SK-N-SH (cell line): Measurements from ENCODE around the gene DNAJC21. TPM values are rescaled to one million over a fixed set of nuclear protein-coding genes. Genes with fewer than 3 reads are reported as not detected.

Experiments used
- CHD2 ChIP-seq: fragments of 150-350 bp; IDR thresholded peaks from 2 replicates; pipeline ENCODE4 v1.6.1; 2018; ENCODE audit warnings: low read length; ENCODE audit not compliant: partially characterized antibody
- CTCF ChIP-seq: fragments of 200-600 bp; sonication (generic); IDR thresholded peaks from 2 replicates; pipeline ENCODE4 v1.6.1; 2017; ENCODE audit warnings: antibody characterized with exemption, mild to moderate bottlenecking, moderate library complexity
- ELF1 ChIP-seq: IDR thresholded peaks from 2 replicates; pipeline ENCODE4 v1.4.0; 2012
- GABPA ChIP-seq: IDR thresholded peaks from 2 replicates; pipeline ENCODE4 v1.4.0; 2012; ENCODE audit warnings: low read depth, mild to moderate bottlenecking
- GATA2 ChIP-seq: sonication (generic); formaldehyde crosslinking; IDR thresholded peaks from 2 replicates; pipeline ENCODE4 v1.5.0; 2020; ENCODE audit warnings: mild to moderate bottlenecking, missing genetic modification reagents
- IRF3 ChIP-seq: fragments of 150-350 bp; IDR thresholded peaks from 2 replicates; pipeline ENCODE4 v1.6.1; 2016; ENCODE audit warnings: mild to moderate bottlenecking, low read depth, low read length
- MAX ChIP-seq: IDR thresholded peaks from 2 replicates; pipeline ENCODE4 v1.4.0; 2012; ENCODE audit warnings: low read depth
- MEF2A ChIP-seq: IDR thresholded peaks from 2 replicates; pipeline ENCODE4 v1.4.0; 2012; ENCODE audit warnings: low read depth, borderline replicate concordance
- POLR2AphosphoS5 ChIP-seq: IDR thresholded peaks from 2 replicates; pipeline ENCODE4 v1.6.1; 2012; ENCODE audit warnings: low read depth, low read length
- RCOR1 ChIP-seq: fragments of 150-350 bp; IDR thresholded peaks from 2 replicates; pipeline ENCODE4 v1.6.1; 2017; ENCODE audit warnings: antibody characterized with exemption, low read length
- RFX5 ChIP-seq: IDR thresholded peaks from 2 replicates; pipeline ENCODE4 v1.6.1; 2012; ENCODE audit warnings: mild to moderate bottlenecking, improper control_type of control experiment, low read length
- RXRA ChIP-seq: IDR thresholded peaks from 2 replicates; pipeline ENCODE4 v1.4.0; 2012; ENCODE audit warnings: low read depth, mild to moderate bottlenecking, borderline replicate concordance
- USF2 ChIP-seq: fragments of 150-350 bp; IDR thresholded peaks from 2 replicates; pipeline ENCODE4 v1.6.1; 2017; ENCODE audit warnings: antibody characterized with exemption, low read length, low read depth, borderline replicate concordance
- ZBTB33 ChIP-seq: IDR thresholded peaks from 2 replicates; pipeline ENCODE4 v1.4.0; 2012; ENCODE audit warnings: low read depth, borderline replicate concordance
- polyA plus RNA-seq, 3 experiments: library from polyadenylated mRNA; depleted of rRNA; stranded (reverse); fragments of >200 nt; gene quantifications; 2 replicates each; pipeline ENCODE4 v1.2.3, GENCODE V29; 2012

Gene DNAJC21
- polyA plus RNA-seq, 1 of the 3 experiments (the other 2 are of a cell fraction), result 8.8 TPM

GRCh38 chr5:34915139-34915855 is 14.1 kb upstream of the DNAJC21 start, which contains the start of the genes BRIX1 and RAD1 (continued):
- TF ChIP-seq CTCF (no peak), MAX (peak; percentile 97), USF2 (no peak), GATA2 (no peak), RXRA (no peak), RCOR1 (peak; percentile 25; the same call in 1 of the 2 replicates), POLR2AphosphoS5 (peak; percentile 90), IRF3 (no peak), CHD2 (peak; percentile 66), RFX5 (no peak), ZBTB33 (no peak; the same call in 1 of the 2 replicates), ELF1 (peak; percentile 97), MEF2A (no peak), GABPA (peak; percentile 97)
